PFSK-1 (cell line): Measurements from ENCODE around the gene CD3E.

Experiments
- FOXP2 ChIP-seq: optimal IDR thresholded peaks from 2 replicates; pipeline ENCODE3; 2011; ENCODE audit warnings: borderline replicate concordance, control low read depth, inconsistent platforms; ENCODE audit not compliant: insufficient read depth; ENCODE audit errors: extremely low read length, extremely low read depth
- POLR2AphosphoS5 ChIP-seq: IDR thresholded peaks from 2 replicates; pipeline ENCODE4 v1.6.1; 2012; ENCODE audit warnings: low read depth, mild to moderate bottlenecking, control low read depth, low read length, moderate library complexity
- REST ChIP-seq, 2 experiments: IDR thresholded peaks; 2 replicates each; pipeline versions ENCODE4 v1.6.1 to v1.8.0; 2011 to 2012; ENCODE audit warnings: low read depth in 2 of 2, low read length in 2 of 2, control low read depth in 1 of 2, inconsistent platforms in 1 of 2, mild to moderate bottlenecking in 1 of 2, moderate library complexity in 1 of 2; ENCODE audit not compliant: insufficient read depth in 1 of 2
- SIN3A ChIP-seq: IDR thresholded peaks from 2 replicates; pipeline ENCODE4 v1.6.1; 2012; ENCODE audit warnings: mild to moderate bottlenecking, low read length, moderate library complexity, borderline replicate concordance; ENCODE audit not compliant: insufficient read depth
- TAF1 ChIP-seq: IDR thresholded peaks from 2 replicates; pipeline ENCODE4 v1.6.1; 2012; ENCODE audit warnings: low read length, control low read depth, borderline replicate concordance; ENCODE audit not compliant: insufficient read depth

The CD3E gene

GRCh38 chr11:118287006-118287405 is 17.5 kb upstream of the CD3E start:
- TF ChIP-seq POLR2AphosphoS5 (no peak), FOXP2 (no peak), TAF1 (no peak), SIN3A (no peak), REST (IDR thresholded peaks at IDR 0.05; ENCODE audit: insufficient read depth in 1 of 2, low read depth in 2 of 2, low read length in 2 of 2) (no peak)

GRCh38 chr11:118289401-118289800 is 15.1 kb upstream of the CD3E start:
- TF ChIP-seq FOXP2: no peak
- TF ChIP-seq POLR2AphosphoS5: no peak
- no peak for TF ChIP-seq REST (IDR thresholded peaks at IDR 0.05; ENCODE audit: insufficient read depth in 1 of 2, low read depth in 2 of 2, low read length in 2 of 2)
- no peak for TF ChIP-seq TAF1
- TF ChIP-seq SIN3A: no peak

- TF ChIP-seq REST (IDR thresholded peaks at IDR 0.05; ENCODE audit: insufficient read depth in 1 of 2, low read depth in 2 of 2, low read length in 2 of 2) (no peak), POLR2AphosphoS5 (no peak), SIN3A (no peak), TAF1 (no peak), FOXP2 (no peak)
Observed at GRCh38 chr11:118290923-118291322, 13.6 kb upstream of the CD3E start.

- TF ChIP-seq SIN3A: no peak
- TF ChIP-seq FOXP2: no peak
- no peak for TF ChIP-seq POLR2AphosphoS5
- no peak for TF ChIP-seq TAF1
- no peak for TF ChIP-seq REST (IDR thresholded peaks at IDR 0.05; ENCODE audit: insufficient read depth in 1 of 2, low read depth in 2 of 2, low read length in 2 of 2)
Observed at GRCh38 chr11:118291477-118292135, 12.9 kb upstream of the CD3E start.

DNA sequence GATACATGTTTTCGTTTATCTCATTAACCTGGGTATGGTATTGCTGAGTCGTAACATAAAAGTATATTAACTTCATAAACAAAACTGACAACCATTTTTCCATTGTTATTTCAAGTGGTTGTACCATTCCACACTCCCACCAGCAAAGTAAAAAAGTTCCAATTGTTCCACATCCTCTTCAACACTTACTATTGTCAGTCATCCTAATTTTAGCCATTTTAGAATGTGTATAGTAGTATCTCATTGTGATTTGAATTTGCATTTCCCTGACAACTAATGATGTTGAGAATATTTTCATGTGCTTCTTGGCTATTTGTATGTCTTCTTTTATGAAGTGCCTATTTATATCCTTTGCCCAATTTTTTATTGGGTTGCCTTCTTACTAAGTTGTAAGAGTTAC is 10.5 kb upstream of the CD3E start:
- TF ChIP-seq TAF1 (no peak), REST (IDR thresholded peaks at IDR 0.05; ENCODE audit: insufficient read depth in 1 of 2, low read depth in 2 of 2, low read length in 2 of 2) (no peak), SIN3A (no peak), POLR2AphosphoS5 (no peak), FOXP2 (no peak)
